Activated CD8-positive, alpha-beta memory T cell treated with anti-CD3 and anti-CD28 coated beads for 4 hours (primary cell): ENCODE data around the gene FAR1.
"Not testable (repeated sequence)": the region's sequence is repeated elsewhere in the genome, so short reads cannot be mapped to it uniquely, and the experiment has no call there.

Experiments used
- DNase-seq, 2 donors: peaks; one replicate each; pipeline ENCODE4 v3.0.0-alpha.2; 2020; ENCODE audit warnings: low read depth in 2 of 2

FAR1 gene

DNA sequence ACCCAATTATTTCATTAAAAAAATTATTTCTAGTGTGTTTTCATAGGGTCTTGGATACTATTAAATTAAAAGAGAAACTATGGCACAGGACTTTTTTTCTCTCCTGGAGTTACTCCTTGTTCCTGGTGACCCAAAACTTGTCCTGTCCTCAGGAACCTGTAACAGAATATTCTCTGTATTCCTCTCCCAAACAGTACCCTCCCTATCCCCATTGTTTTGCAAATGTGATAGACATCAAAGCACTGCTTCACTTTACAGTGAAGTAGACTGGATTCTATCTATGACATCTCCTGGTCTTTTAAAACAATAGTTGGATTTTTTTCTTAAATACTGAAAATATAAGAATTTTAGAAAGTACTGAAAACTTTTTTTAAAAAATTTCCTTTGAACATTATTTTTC is 37.2 kb downstream of the FAR1 start:
- DNase-seq, result no peak

DNA sequence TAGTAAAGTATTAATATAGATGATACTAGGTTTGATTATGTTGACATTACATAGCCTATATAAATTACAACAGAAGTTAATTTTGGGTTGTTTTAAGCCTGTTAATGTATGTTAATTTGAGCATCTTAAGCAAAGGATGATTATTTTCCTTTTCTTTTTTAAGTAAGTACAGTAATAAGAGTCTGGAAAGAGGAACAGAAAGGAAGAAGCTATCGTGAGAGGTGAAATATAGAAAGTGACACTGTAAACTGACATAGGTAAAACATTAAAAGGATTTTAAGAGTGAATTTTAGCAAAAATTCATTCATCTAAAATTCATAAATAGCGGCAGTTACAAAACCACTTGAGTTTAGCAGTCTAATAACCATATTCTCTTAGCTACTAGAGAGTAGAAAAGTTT is 45.5 kb downstream of the FAR1 start:
- no peak for DNase-seq

DNA sequence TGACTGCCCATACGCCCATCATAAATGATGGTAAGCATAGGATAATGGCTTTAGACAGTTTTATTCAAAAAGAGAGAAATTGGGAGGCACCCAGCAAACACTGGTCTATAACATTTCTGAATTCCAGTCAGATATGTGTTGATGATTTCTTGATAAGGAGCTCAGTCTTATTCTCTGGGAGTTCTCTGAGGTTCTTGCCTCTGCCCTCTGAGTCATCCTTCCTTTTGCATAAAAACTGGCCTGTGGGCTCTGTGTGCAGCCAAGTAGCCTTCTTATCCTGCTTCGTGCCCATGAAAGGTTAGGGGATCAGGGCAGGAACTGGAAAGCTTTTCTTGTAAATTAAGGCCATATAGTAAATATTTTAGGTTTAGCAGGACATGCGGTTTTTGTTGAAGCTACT is 48.9 kb downstream of the FAR1 start:
- DNase-seq, result no peak

DNA sequence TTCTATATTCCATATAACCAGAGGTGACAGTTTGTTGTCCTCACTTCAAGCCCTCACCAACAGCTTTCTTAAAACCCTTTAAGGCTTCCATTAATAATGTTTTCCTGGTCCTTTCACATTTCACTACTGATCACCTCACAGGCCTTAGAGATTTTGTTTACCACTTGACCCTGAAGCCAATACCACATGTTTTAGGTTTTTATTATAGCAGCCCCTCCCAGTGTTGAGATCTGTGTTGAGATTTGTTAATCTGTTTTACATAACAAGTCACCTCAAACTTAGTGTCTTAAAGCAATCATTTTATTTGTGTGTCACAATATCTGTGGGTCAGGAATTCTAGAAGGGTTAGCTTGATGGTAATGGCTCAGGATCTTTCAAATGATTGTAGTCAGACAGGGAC is 49.9 kb downstream of the FAR1 start:
- DNase-seq, result no peak

DNA sequence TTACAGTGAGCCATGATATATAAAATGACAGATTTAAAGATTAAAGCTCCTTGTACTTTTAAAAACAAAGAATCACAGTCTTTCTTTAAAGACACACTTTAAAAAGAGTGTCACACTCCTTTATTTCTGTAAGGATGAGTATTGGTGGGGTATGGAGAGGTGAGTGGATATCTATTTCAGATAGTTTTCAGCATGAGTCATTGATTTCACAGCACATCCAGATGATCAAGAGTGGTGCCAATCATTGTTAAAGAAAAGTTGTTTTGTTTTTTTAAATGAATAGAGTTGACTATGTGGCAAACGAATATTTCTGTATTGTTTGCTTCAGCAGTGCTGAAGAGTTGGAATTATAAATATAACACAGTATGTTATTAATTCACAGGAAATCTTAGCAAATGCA is 52.5 kb downstream of the FAR1 start:
- DNase-seq, result no peak

DNA sequence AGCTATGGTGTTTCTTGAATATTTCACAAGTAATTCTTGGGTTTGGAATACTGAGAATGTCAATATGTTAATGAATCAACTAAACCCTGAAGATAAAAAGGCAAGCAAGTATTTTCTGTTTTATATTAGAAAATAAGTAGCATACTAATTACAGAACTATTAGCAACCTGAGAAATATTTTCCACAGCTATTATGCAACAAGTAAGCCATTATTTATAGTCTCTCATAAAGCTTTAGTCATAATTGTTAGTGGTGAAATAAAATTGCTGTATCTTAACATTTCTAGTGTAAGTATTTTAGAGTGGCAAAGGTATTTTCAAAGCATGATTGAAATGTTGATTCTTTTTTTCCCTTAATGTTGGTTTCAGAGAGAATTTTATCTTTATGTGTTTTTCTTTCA is 53.3 kb downstream of the FAR1 start:
- DNase-seq, result no peak

DNA sequence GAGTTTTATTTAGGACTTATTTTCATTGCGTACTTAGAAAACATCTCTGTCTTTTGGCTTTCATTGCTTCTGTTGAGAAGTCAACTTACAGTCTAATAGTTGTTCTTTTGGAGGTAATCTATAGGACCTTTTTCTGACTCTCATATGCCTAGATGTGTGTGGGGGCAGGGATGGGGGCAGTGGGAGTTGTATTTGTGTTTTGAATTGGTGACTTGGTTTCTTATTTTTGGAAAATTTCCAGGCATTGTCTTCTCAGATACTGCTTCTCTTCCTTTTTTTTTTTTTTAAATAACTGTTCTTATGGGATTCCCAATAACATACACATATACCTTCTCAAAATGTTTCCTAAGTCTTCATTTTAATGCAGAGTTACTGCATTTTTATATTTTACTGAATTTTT is 58.0 kb downstream of the FAR1 start:
- no peak for DNase-seq

DNA sequence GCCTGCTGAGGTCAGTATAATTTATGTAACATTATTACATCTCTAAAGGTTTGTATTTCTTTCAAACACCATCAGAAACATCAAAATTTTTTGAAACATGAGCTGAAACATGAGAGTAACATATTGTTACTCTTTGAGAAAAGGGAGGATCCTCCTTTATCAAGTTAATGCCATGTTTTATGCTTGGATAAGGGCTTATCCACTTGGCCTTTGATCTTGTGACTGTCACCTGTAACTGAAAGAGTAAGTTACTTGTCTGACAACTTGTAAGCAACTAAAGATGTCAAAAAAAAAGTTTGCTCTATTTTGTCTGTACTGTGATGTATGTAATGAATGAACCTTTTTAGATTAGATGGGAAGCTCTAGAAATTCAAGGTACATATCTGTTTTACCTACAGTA is 59.6 kb downstream of the FAR1 start:
- no peak for DNase-seq

DNA sequence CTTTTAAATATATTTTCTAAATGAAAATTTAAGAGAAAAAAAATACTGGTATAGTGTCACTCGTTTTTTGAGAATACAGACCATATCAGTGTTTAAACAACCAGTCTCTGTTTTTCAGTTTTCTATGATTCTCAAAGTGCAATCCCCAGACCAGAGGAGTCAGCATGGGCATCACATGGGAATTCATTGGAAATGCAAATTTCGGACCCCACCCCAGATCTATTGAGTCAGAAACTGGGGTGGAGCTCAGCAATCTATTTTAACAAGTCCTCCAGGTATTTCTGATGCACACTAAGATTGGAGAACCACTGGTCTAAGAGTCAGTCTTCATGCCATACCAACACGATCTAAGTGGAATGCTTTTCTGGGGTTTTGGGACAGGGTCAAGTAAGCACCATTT is 66.1 kb downstream of the FAR1 start:
- no peak for DNase-seq

DNA sequence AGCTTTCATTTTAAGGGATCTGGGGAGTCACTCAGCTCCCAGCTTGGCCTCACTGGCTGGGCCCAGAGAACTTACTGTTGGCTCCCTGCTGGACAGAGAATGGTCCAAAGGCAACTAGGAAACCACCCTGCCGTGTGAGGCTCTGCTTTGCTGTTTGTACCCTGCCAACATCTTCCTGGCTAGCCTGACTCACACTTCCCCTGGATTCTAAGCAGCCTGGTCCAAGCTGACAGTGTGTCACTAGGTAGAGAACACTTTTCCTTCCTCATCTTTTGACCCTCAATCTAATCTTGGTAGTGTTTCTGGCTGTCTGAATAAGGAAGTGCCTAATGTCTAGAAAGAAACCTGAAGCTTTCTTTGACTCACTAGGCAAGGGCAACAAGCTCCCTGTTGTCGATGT is 76.7 kb downstream of the FAR1 start:
- DNase-seq, result no peak

DNA sequence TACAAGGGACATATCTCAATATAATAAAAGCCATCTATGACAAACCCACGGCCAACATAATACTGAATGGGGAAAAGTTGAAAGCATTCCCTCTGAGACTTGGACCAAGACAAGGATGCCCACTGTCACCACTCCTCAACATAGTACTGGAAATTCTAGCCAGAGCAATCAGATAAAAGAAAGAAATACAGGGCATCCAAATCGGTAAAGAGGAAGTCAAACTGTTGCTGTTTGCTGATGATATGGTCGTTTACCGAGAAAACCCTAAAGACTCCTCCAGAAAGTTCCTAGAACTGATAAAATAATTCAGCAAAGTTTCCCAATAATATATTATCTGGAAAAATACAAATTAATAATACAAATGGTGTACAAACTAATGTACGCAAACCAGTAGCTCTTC is 84.8 kb downstream of the FAR1 start:
- not testable (repeated sequence) for DNase-seq

DNA sequence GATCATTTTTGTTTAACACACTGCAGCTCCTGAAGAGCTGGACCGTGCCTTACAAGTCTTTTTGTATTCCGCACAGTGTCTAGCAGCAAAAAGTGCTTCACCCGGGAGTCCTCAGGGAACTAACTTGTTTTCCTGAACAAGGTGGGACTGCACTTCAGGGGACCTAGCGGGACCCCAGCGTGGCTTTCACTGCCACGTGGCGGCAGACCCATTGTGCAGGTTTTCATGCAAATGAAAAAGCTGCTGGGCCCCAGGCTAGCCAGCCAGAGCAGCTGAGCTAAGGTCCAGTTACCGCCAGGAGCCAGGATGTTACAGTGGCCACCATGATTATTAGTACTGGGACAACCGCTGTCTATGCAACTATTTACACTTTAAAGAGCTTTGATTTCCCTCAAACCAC is 90.6 kb downstream of the FAR1 start:
- DNase-seq, result no peak

DNA sequence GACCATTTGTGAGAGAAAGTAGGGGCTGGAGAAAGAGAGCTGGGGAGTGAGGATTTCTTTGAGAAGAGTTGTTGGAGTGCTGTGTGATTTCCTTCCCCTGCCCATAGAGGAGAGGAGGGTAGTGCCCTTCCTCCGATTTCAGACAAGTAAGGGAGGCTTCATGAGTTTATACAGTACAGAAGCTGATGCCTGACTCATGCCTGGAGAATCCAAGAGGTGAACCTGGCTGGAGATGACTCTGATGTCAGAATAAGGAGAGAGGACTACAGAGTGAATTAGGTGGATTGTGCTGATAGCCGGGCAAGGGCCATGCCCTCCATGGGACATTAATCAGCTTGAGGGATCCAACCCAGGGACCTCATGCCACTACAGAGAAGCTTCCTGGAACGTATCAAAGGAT is 91.6 kb downstream of the FAR1 start:
- no peak for DNase-seq

DNA sequence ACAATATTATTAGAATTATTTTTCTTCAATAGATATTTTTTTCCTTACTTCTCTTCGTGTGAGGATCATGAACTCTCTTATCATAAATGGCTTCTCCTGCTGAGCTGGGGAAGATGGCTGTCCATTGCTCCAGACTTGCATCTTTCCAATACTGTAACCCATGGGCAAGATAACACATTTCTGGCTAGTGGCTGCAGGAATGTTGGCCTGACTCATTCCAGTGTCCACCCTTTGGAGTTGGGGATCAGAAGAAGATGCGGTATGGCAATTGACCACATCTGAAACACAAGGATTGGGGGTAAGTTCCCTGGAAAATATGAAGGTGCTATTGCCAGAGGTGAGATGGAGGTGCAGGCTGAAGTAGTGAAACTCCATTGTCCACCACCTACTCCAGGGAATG is 92.8 kb downstream of the FAR1 start:
- no peak for DNase-seq

DNA sequence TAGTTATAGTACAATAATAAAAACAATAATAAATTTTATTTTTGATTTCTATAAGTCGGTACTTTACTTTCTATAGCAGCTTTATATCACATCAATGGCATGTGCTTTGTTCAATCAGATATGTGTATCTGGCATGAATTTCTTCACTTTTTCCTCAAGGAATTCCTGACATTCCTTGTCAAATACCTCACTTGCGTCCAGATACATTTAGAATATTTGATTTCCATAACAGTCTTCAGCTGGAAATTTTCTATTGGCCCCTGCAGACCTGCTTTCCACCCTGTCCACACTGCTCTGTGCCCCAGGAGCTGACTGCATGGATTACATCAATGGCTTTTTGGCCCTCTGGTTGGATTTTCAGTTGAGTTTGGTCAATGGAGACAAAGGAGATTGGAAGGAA is 93.2 kb downstream of the FAR1 start:
- no peak for DNase-seq

DNA sequence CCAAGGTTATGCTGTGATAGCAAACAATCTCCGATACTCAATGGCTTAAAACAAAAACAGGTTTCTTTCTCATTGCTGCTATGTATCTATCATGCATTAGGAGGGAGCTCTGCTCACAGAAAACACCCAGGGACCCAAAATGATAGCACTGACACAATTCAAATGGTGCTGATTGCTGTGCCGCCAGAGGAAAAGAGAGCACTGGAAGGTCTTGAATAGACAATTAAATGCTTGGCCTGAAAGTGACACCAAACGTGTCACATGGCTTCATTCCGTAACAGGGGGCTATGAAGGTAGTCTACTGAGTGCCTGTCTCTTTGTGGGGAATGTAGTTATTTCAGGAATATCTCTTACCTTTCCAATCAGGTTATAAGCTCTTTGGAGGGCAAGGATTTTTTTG is 94.2 kb downstream of the FAR1 start:
- no peak for DNase-seq

DNA sequence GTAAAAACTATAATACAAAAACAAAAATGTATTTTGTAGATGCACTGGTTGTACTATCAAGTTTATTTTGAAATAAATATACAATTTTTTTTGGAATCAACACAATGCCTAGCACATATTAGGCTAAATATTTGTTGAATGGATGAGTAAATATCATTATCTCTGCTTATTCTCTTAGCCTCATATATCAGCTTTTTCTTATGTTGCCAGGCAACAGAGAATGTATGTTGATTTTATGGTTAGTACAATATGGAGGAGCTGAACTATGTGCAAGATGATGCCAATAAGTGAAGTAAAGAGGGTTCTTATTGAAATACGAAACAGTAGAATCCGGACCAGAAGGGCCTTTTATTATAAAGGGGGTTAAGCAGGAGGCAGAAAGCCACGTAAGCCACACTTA is 94.9 kb downstream of the FAR1 start:
- DNase-seq, result no peak

DNA sequence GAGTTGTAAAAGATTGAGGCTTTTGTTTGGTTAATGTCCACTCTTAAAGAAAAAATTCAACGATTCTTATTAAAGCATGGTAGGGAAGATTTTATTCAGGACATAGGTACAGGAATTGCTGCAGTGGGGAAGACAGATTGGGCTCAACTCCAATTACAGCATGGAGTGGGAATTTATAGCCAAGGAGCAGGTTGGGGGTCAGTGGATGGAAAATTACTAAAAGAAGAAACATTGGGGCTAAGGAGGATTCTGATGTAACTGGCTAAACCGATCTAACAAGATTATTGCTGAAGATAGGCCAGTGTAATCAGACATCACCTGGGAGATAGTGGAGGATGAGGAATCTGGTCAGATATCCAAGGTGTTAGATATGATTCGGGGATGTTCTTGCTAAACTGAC is 97.4 kb downstream of the FAR1 start:
- no peak for DNase-seq

DNA sequence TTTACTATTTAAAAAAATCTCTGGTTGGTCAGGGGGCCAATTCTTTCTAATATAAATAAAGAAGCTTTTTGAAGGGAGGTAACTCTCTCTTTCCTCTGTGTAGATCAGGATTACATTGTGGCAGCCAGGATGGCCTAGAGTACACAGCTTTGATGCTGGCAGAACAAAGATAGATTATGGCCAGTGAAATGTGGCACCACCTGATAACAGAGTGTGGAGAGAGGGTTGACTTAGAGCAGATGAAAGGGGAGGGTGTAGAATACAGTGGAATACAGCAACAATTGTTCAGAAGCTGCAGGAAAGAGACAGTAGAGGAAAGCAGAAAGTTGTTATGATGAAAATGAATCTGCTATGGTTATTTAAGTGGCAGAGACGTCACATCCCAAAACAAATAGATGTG is 99.0 kb downstream of the FAR1 start:
- no peak for DNase-seq

DNA sequence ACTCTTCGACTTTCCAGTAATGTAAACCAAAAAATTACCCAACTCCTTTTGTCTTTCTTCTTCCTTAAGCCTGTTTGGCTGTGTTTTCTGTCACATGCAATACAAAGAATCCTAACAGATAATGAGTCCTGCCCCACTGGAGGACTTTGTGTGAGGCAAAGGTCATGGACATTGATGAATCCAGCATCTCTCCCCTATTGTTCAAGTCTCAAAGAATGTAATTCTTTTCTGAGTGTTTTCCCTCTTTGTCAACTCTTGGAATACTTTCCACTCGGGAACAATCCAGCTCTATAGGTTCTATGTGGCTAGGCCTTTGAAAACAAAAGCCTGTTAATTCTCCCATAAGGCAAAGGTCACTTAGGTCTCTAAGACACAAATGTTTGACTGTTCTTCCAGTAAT is 100.7 kb downstream of the FAR1 start:
- DNase-seq, result no peak

DNA sequence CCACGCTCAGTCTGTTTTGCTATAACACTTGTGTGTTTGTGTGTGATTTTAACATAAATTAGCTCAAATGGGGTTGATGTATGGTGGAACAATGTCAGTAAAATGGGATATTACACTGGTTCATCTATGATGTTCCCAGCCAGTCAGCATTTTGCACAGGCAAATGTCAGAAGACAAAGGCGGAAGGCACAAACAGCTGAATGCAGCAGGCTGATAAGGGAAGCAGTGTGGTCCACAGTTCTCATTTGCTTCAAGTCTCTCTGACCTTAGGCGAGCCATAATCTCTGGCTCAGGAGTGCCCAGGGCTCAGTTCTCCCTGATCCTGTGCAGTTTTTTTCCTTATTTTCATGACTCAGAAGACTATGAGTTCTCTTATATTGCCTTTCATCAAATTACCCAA is 102.7 kb downstream of the FAR1 start:
- no peak for DNase-seq

DNA sequence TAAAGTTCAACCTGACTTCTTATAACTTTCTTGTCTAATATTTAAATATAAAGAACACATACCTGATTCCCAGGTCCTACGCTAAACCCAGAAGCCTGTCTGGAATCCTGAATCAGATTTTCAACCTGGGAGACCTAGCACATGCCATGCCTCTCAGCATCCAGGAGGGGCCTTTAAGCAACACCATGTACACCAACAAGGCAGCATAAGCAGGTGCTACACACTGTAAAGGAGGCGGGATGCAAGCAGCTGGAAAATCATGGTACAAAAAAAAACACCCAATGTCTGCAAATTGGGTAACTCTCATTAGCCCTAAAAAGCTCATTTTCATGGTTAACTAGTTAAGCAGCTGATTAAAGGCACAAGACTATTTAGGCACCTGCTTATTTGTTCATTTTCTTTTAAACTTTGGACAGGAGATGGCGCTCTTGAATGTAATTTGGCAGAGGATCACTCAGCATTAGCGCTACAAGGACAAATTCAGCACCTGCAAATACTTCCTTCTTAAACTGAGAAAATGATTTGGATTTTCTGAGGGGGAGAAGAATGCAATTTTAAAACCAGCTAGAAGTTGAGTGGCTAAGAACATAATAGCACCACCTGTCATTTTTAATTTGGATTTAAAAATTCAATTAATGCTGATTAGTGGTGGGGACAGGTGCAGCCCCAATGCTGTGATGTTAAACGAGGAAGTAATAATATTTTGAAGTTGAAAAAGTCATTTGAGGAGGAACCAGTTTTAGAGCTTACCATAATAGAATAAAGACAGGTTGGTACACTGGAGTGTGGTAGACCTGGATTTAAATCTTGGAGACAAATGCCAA is 104.0 kb downstream of the FAR1 start:
- no peak for DNase-seq

DNA sequence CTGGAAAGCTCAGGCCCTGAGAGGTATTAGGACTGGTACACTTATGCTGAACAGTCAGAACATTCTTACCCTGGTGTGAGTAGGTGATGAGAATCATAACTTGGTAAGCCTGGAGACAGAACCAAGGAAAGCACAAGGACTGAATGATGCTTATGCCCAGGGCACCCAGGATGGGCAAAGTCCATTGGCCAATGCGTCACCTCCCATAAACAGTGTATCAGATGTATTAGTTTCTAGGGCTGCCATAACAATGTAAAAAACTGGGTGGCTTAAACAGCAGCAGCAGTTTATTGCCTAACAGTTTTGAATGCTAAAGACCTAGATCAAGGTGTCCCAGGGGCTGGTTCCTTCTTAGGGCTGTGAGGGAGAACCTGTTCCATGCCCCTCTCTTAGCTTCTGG is 107.0 kb downstream of the FAR1 start:
- no peak for DNase-seq

DNA sequence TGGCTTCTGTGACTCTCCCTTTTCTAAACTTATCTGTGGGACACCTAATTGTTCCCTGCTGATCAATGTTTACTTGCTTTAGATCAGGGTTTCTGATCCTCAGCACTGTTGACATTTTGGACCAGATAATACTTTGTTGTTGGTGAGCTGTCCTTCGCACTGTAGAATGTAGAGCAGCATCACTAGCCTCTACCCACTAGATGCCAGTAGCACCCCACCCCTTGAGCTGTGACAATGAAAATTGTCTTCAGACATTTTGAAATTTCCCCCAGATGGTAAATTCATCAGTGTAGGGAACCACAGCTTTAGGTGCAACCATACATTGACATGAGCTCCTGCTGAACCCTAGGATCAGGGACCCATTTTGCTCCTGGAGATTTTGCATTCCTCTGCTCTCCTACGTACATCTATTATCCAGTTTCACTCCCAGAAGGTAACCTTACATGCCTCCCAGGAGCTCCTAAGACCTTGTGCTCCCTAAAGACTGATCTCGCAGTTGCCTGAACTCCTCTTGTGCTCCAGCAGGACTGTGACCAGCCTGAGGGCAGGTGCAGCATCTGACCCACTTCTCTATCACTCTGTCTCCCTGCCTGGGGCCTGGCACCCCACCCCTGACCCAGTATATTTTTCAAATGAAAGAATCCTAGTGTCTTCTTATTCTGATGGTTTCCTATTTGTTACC is 107.8 kb downstream of the FAR1 start:
- no peak for DNase-seq
